ENCODE measurements around the gene RICTOR. TPM values are rescaled to one million over a fixed set of nuclear protein-coding genes. Genes with fewer than 3 reads are reported as not detected.
A peak's percentile ranks its signal among the peaks of the same experiment; 100 is the strongest.

The RICTOR gene
- total and polyA plus RNA-seq, 4 donors = 4.9 to 102 (median 19.7) TPM

- no peak for DNase-seq
- WGBS, 2 donors = 90% methylated on average over 1 of the region's 1 CpG
- Histone ChIP-seq H3K27ac (ENCODE audit: low read depth in 1 of 2, low read length in 1 of 2) (no peak overlapping the region), H3K4me1 (ENCODE audit: control insufficient read depth in 5 of 5, insufficient read depth in 5 of 5, low read length in 5 of 5) (no peaks in the 10 kb centered on the region), H3K27me3 (ENCODE audit: control insufficient read depth in 3 of 3, insufficient read depth in 3 of 3, low read length in 2 of 3) (peaks cover 0 to 8% (median under 1%) of the 10 kb centered on the region in 3 donors), H3K9ac (ENCODE audit: insufficient read depth in 1 of 2, low read length in 2 of 2) (no peak overlapping the region), H3K9me3 (ENCODE audit: control insufficient read depth in 4 of 4, insufficient read depth in 3 of 4, low read length in 3 of 4) (no peaks in the 10 kb centered on the region), H3K36me3 (ENCODE audit: control insufficient read depth in 4 of 4, insufficient read depth in 4 of 4, low read length in 4 of 4) (no peaks in the 10 kb centered on the region), H3K4me3 (no peak overlapping the region)
- TF ChIP-seq, protein P1, sequence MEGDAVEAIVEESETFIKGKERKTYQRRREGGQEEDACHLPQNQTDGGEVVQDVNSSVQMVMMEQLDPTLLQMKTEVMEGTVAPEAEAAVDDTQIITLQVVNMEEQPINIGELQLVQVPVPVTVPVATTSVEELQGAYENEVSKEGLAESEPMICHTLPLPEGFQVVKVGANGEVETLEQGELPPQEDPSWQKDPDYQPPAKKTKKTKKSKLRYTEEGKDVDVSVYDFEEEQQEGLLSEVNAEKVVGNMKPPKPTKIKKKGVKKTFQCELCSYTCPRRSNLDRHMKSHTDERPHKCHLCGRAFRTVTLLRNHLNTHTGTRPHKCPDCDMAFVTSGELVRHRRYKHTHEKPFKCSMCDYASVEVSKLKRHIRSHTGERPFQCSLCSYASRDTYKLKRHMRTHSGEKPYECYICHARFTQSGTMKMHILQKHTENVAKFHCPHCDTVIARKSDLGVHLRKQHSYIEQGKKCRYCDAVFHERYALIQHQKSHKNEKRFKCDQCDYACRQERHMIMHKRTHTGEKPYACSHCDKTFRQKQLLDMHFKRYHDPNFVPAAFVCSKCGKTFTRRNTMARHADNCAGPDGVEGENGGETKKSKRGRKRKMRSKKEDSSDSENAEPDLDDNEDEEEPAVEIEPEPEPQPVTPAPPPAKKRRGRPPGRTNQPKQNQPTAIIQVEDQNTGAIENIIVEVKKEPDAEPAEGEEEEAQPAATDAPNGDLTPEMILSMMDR (IDR thresholded peaks at IDR 0.05; ENCODE audit: control extremely low read depth, extremely low read depth) = no peak
- ATAC-seq (ENCODE audit: insufficient read depth, low FRiP score) = no peak
These were observed 9.8 kb upstream of the RICTOR start for GRCh38 chr5:39083968-39084367.

- TF ChIP-seq, protein P1 (IDR thresholded peaks at IDR 0.05; ENCODE audit: control extremely low read depth, extremely low read depth) = no peak
- 82 to 87% methylated on average over 3 of the region's 3 CpGs for WGBS, 2 donors
- H3K9ac ChIP-seq (ENCODE audit: insufficient read depth in 1 of 2, low read length in 2 of 2) = no peak overlapping the region
- H3K27ac ChIP-seq (ENCODE audit: low read depth in 1 of 2, low read length in 1 of 2) = no peak overlapping the region
- no peak for DNase-seq
- no peak overlapping the region for H3K4me3 ChIP-seq
- H3K9me3 ChIP-seq (ENCODE audit: control insufficient read depth in 4 of 4, insufficient read depth in 3 of 4, low read length in 3 of 4) = no peaks in the 10 kb centered on the region
- no peaks in the 10 kb centered on the region for H3K4me1 ChIP-seq (ENCODE audit: control insufficient read depth in 5 of 5, insufficient read depth in 5 of 5, low read length in 5 of 5)
- ATAC-seq (ENCODE audit: insufficient read depth, low FRiP score) = no peak
- peaks cover 0 to 13% (median 4%) of the 10 kb centered on the region in 3 donors for H3K27me3 ChIP-seq (ENCODE audit: control insufficient read depth in 3 of 3, insufficient read depth in 3 of 3, low read length in 2 of 3)
- no peaks in the 10 kb centered on the region for H3K36me3 ChIP-seq (ENCODE audit: control insufficient read depth in 4 of 4, insufficient read depth in 4 of 4, low read length in 4 of 4)
These were observed 8.8 kb upstream of the RICTOR start for GRCh38 chr5:39082995-39083394.

GRCh38 chr5:39080597-39081204, 6.5 kb upstream of the RICTOR start:
- Histone ChIP-seq H3K9ac (ENCODE audit: insufficient read depth in 1 of 2, low read length in 2 of 2) (no peak overlapping the region), H3K4me1 (ENCODE audit: control insufficient read depth in 5 of 5, insufficient read depth in 5 of 5, low read length in 5 of 5) (no peaks in the 10 kb centered on the region), H3K9me3 (ENCODE audit: control insufficient read depth in 4 of 4, insufficient read depth in 3 of 4, low read length in 3 of 4) (no peaks in the 10 kb centered on the region), H3K36me3 (ENCODE audit: control insufficient read depth in 4 of 4, insufficient read depth in 4 of 4, low read length in 4 of 4) (no peaks in the 10 kb centered on the region), H3K27ac (ENCODE audit: low read depth in 1 of 2, low read length in 1 of 2) (no peak overlapping the region), H3K4me3 (no peak overlapping the region), H3K27me3 (ENCODE audit: control insufficient read depth in 3 of 3, insufficient read depth in 3 of 3, low read length in 2 of 3) (peaks cover 0 to 28% (median 19%) of the 10 kb centered on the region in 3 donors)
- 5 to 7% methylated on average over 3 of the region's 3 CpGs for WGBS, 2 donors
- ATAC-seq (ENCODE audit: insufficient read depth, low FRiP score) (peak; percentile 90), DNase-seq (peak; percentile 40 to 69 (median 41))
- TF ChIP-seq, protein P1 (IDR thresholded peaks at IDR 0.05; ENCODE audit: control extremely low read depth, extremely low read depth) = peak; percentile 84

DNA sequence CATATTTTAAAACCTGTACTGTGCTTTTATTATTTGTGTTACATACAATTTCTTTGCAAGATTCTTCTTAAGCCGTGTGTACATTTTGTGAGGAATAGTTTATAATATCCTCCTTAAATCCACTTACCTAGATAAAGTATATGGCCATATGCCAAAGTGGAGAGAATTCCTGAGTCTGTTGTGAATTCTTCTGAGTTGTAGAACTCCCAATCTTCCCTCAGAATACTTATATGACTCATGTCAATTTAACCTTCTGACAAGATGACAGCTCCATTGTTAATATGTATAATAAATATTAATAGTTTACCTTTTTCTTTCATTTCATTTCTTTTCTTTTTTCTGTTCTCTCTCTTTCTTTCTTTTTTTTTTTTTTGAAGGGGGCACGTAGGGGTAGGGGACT, 6.0 kb upstream of the RICTOR start:
- ATAC-seq (ENCODE audit: insufficient read depth, low FRiP score) (no peak), DNase-seq (no peak)
- Histone ChIP-seq H3K27me3 (ENCODE audit: control insufficient read depth in 3 of 3, insufficient read depth in 3 of 3, low read length in 2 of 3) (peaks cover 0 to 28% (median 19%) of the 10 kb centered on the region in 3 donors), H3K9ac (ENCODE audit: insufficient read depth in 1 of 2, low read length in 2 of 2) (no peak overlapping the region), H3K27ac (ENCODE audit: low read depth in 1 of 2, low read length in 1 of 2) (no peak overlapping the region), H3K36me3 (ENCODE audit: control insufficient read depth in 4 of 4, insufficient read depth in 4 of 4, low read length in 4 of 4) (no peaks in the 10 kb centered on the region), H3K4me3 (no peak overlapping the region), H3K4me1 (ENCODE audit: control insufficient read depth in 5 of 5, insufficient read depth in 5 of 5, low read length in 5 of 5) (peaks cover 0 to 4% (median 0%) of the 10 kb centered on the region in 5 donors), H3K9me3 (ENCODE audit: control insufficient read depth in 4 of 4, insufficient read depth in 3 of 4, low read length in 3 of 4) (no peaks in the 10 kb centered on the region)
- TF ChIP-seq, protein P1 (IDR thresholded peaks at IDR 0.05; ENCODE audit: control extremely low read depth, extremely low read depth) = no peak
- 69 to 77% methylated on average over 2 of the region's 2 CpGs for WGBS, 2 donors
